Medulla oblongata (tissue), 1 donor: ENCODE data around the gene CPOX.

Experiments
- DNase-seq: peaks from one replicate; pipeline ENCODE4 v3.0.0-alpha.2; 2015; ENCODE audit errors: extremely low spot score

The CPOX gene

GRCh38 chr3:98536456-98537017, 56.9 kb downstream of the CPOX start:
- DNase-seq, result no peak

DNA sequence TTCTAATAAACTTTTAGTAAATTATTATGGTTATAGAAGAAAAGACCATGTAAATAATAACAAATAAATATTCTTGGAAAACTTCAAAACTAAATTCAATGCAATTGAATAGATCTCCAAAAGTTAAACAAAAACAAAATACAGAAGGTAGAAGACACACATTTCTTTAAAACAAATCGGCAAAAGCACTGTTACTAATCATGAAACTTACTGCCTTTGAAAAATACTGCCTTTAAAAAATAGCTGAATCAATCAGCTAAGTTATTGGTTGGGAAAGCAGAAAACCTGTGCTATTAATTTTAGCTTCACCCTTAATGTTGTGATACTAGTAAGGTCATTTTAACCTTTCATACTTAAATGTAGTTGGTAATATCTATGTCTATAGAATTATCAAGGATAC, 58.7 kb downstream of the CPOX start:
- no peak for DNase-seq

GRCh38 chr3:98534168-98534567, 59.2 kb downstream of the CPOX start:
- no peak for DNase-seq

DNA sequence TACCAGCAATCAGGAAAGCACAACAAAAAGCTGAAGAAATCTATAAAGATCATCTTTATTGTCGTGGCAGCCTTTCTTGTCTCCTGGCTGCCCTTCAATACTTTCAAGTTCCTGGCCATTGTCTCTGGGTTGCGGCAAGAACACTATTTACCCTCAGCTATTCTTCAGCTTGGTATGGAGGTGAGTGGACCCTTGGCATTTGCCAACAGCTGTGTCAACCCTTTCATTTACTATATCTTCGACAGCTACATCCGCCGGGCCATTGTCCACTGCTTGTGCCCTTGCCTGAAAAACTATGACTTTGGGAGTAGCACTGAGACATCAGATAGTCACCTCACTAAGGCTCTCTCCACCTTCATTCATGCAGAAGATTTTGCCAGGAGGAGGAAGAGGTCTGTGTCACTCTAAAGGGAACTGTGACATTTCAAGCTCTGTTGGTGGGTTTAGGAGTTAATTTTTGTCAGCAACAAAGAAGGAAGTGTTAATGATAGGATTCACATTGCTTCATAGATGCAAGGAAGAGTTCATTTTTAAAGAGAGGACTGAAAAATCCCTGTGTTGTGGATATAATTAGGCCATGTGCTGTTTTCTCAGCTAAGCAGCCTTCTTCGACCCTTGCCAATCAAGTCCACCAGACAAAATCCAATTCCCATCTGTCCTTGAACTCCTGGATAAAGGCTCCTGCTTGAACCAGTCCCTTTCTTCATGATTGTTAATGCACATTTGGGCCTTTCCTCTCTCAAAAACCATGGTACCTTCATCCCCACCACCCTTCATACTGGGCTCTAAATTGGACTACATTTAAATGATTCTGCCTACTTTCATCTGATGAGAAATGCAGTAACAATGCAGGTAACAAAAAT, 60.5 kb downstream of the CPOX start:
- DNase-seq, result no peak

DNA sequence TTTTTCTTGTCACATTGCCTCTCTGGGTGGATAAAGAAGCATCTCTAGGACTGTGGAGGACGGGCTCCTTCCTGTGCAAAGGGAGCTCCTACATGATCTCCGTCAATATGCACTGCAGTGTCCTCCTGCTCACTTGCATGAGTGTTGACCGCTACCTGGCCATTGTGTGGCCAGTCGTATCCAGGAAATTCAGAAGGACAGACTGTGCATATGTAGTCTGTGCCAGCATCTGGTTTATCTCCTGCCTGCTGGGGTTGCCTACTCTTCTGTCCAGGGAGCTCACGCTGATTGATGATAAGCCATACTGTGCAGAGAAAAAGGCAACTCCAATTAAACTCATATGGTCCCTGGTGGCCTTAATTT, 61.2 kb downstream of the CPOX start:
- no peak for DNase-seq

DNA sequence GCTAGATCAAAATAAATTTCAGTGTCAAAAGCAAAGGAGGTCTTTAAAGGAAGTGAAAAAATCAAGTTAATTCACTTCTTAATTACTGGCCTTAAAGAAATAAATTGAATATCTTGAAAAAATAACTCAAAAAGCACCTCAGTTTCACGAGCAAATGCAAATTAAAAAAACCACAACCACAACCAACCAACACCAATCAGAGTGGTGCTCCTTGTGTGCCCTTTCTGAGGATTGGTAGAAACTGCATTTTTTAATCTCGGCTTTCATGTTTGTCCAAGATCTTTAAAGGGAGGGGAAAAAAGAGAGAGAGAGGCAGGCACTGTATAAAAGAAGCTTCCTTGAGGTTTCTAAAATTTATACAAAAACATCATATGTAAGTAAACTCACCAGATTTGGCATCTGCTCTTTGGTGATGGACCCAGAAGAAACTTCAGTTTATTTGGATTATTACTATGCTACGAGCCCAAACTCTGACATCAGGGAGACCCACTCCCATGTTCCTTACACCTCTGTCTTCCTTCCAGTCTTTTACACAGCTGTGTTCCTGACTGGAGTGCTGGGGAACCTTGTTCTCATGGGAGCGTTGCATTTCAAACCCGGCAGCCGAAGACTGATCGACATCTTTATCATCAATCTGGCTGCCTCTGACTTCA, 61.7 kb downstream of the CPOX start, which contains the start of gene GPR15:
TSS of gene GPR15 (plus strand) at position 357 of the 653 bp plus-strand sequence. CDS start at position 413, 56 bp downstream.
- no peak for DNase-seq

DNA sequence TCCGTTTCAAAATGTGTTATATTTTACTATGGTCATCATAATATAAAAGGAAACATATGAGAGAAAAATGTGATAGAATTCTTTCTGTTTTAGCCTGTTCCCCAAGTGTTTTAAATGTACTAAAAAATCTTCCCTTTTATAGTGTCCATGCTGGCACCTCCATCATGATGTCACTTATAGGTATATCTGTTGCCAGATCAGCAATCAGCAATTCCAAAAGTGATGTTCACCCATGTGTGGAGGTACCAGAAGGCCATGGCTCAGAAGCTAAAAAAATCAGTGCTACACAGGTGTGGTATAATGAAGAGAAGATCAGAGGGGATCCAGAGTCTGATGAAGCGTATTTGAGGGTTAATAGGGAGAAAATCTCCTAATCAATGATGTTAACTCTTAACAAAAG, 62.7 kb downstream of the CPOX start:
- DNase-seq, result no peak

DNA sequence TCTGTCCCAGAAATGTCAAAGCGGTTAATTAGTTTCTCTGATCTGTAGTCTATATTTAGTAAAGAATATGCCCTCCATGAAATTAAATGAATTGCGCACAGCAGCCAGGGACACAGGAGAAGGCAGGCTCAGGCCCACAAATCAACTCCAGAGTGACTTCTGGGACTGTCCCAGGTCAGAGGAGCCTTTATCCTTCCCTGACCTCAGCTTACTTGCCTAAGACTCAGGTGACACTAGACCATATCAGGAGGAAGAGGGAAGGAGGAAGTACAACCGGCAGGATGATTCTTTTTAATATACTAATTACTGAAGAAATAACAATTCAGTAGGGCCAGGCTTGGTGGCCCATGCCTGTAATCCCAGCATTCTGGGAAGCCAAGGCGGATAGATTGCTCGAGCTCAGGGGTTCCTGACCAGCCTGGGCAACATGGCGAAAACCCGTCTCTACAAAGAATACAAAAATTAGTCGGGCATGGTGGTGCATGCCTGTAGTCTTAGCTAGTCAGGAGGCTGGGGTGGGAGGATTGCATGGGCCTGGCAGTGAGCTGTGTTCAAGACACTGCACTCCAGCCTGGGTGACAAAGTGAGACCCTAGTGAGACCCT, 63.5 kb downstream of the CPOX start:
- DNase-seq, result no peak
